ENCODE data around the gene MGAT4A.
A peak's percentile ranks its signal among the peaks of the same experiment; 100 is the strongest.

MGAT4A gene

DNA sequence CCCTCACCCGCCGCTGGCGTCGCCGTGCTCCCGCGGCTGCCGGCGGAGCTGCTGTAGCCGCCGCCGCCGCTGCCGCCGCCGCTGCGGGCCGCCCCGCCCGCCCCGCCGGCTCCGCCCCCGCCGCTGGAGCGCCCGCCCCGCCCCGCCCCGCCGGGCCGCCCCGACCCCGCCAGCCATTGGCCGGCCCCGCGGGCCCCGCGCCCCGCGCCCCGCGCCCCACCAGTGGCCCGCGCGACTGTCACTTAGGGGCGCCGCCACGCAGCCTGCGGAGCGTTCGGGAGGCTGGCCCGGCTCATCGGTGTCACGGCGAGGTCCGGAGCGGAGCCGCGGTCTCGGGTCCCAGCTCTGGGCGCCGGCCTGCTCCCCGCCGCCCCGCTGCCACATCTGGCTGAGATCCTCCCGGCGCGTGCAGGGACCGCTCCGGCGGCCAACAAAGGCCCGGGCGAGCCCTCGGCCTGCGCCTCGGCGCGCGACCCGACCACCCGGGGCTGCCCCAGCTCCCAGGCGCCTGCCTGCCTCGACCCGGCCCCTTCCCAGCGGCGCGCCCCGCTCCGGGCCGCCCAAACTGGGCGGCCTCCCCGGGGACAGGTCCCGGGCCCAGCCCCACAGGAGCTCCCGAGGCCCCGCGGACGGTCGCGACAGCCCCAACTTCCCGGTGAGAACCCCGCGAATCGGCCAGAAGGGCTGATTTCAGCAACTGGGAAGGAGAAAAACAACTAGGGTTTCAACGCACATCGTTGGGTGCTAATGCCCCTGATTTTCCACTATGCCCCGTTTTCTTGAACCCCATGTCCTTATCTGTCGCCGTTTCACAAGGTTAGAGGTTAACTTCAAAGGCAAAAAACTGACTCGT, at the start of gene MGAT4A:
MGAT4A (minus strand) TSS at position 92 of the 853 bp plus-strand sequence. CDS start 4,800 bp downstream, outside the sequence.
- in situ Hi-C loops (cut with MboI; ENCODE audit: low pct_unique_long_range_greater_than_20kb, low sequenced_read_pairs): no loop called here
- DNase-seq: peak; percentile 47

DNA sequence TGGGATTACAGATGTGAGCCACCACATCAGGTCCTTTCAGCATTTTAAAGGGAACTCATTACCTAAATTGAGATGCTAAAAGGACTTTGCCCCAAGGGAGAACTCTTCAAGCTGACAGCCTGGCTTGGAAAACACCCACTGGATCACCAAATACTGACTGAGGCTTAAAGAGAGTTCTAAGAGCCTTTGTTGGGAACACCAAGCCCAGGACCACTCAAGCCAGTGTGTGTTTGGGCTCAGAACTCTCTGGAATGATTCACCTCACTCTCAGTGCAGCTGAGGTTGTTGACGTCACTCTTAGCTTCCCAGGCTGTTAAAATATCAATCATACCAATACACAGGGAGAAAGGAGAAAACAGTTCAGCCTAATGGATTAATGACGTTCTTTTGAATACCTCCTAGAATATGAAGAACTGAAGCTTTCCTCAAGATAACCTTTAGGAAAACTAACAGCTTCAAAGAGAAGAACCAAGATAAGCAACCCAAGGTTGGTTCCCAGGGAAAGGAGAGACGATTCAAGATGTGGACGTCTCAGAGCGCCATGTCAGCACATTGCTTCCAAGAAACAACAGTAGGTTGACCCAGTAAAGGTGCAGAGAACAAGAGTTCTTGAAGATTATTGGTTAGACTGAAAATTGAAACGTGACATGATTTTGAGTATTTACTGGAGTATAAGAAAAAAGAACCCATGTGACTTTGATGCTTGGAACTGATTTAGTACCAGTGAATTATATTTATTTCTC, 48.0 kb upstream of the MGAT4A start:
- no peak for DNase-seq
- in situ Hi-C loops (cut with MboI; ENCODE audit: low pct_unique_long_range_greater_than_20kb, low sequenced_read_pairs): no loop called here

DNA sequence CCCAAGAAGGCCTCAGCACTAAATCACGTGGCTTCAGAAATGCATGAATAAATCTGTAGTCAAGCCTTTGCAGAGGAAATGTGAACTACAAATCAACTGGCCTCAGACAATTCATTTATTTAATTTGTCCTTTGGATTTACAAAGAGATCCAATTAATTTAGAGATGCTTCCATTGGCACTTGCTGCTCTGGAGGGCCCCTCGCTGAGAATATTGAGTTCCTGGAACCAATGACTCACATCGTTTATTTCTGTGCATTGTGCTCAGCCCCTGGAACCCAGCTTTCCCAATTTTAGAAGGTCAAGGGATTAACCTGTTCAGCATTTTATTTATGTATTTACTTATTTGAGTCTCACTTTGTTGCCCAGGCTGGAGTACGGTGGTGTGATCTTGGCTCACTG, 47.2 kb upstream of the MGAT4A start:
- DNase-seq: no peak
- in situ Hi-C loops (cut with MboI; ENCODE audit: low pct_unique_long_range_greater_than_20kb, low sequenced_read_pairs): no loop called here

DNA sequence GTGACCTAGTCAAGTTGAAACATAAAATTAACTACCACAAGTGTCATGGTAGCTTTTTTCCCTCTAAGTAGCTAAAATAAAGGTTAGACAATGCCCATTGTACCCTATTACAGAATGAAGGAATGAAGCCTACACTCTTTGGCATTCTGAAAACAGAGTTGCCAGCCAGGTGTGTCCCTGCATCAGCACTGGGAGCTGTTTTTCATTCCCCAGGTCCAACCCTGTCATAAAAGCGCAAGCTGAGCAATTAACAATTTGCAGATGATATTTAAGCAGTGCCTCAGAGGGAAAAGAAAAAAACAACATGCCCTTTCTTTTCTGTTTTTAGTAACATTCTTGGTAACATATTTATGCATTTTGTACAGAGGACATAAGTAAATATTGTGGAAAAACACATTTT, 46.8 kb upstream of the MGAT4A start:
- DNase-seq: no peak
- in situ Hi-C loops (cut with MboI; ENCODE audit: low pct_unique_long_range_greater_than_20kb, low sequenced_read_pairs): no loop called here

DNA sequence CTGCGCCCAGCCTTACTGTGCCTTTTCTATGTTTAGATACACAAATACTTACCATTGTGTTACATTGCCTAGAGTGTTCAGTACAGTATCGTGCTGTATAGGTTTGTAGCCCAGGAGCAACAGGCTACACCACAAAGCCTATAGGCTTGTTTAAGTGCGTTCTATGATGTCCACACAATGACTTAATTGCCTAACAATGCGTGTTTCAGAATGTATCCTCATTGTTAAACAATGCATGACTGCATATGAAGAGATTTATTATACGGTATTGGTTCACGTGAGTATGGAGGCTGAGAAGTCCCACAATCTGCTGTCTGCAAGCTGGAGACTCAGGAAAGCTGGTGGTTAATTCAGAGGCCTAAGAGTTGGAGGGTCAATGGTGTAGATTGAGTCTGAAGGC, 46.1 kb upstream of the MGAT4A start:
- in situ Hi-C loops (cut with MboI; ENCODE audit: low pct_unique_long_range_greater_than_20kb, low sequenced_read_pairs): no loop called here
- no peak for DNase-seq

DNA sequence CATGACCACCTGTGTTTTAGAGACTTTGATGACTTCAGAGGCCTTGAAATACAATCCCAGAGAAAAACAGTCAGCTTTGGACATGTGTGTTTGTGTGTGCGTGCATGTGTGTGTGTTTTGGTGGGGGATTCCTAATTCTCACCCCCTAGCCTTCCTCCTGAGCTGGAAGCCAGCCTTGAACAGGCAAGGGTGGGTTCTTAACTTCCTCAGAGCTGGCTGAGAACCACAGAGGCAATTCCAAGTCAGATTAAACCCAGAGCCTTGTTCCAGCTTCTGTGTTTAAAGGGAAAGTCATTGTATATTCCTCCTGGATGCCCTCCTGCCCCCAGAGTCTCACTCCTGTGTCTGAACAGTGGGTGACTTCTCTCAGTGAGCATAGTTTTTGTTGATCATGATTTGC, 45.2 kb upstream of the MGAT4A start:
- in situ Hi-C loops (cut with MboI; ENCODE audit: low pct_unique_long_range_greater_than_20kb, low sequenced_read_pairs): no loop called here

DNA sequence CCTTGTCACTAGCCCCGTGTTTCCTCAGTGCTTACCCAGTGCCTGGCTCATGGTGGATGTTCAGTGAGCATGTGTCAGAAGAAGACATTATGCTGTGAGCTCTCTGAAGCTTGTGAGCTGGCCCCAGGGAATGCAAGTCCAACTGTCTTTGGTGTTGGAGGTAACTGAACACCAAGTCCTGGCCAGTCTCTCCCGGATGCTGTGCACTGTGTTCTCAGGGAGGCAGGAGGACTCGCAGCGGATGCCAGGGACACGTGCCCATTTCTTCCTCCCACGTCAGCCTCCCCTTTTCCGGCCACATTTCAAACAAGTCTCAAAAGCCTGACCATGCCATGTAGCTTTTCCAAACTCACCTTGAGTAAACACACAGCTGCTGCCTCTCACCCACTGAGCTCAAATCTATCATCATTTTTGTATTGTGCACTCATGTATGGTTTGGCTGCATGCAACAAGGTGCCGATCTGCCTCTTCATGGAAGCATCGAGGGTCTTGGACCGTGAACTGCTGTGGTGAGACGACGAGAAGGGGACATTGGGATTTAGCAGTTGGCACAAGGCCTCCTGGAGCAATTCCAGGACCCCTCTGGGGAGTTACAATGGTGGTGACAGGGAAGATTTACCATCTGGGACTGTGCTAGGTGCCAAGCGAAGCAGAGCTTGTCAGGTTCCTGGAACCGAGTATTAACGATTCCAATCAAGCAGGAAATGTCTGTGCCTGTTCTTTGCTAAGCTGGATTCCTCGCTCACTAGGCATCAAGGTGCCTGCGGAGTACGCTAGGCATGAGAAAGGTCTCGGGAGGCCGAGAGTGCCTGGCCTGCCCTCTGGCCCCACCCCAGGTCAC, 44.4 kb upstream of the MGAT4A start:
- in situ Hi-C loops (cut with MboI; ENCODE audit: low pct_unique_long_range_greater_than_20kb, low sequenced_read_pairs): no loop called here
- no peak for DNase-seq

More for the DNA sequence above, 45.2 kb upstream of the MGAT4A start:
- no peak for DNase-seq

DNA sequence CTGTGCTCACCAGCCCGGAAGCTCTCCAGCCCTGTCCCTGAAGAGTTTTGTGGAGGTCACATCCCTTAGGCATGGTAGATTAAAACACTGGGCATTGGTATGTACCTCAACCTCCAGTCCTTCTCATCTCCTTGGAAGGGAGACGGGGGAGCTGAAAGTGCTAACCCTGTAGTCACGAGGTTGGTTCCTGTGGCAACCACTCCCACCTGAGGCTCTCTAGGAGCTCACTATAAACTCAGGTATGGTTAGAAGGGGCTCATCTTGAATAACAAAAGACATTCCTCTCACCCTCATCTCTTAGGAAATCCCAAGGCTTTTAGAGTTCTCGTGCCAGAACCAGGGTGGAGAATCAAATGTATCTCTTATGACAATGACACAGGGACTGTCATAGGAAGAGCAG, 43.0 kb upstream of the MGAT4A start:
- in situ Hi-C loops (cut with MboI; ENCODE audit: low pct_unique_long_range_greater_than_20kb, low sequenced_read_pairs): no loop called here
- no peak for DNase-seq

DNA sequence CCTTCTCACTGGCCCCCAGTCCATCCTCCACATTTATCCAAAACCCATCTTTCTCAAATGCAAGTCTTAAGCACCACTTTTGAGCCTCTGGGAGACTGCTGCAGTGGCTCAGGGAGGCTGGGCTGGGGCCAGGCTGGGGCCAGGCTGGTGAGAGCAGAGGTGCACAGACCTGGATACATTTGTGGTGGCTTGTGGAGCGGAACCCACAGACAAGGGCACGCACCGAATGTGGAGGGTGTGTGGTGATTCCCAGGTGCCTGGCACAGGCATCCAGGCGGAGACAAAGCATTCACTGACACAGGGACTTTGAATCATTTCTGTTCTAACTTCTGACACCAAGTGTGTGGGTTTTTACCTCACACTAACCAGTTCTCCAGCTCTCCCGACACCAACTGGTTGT, 42.2 kb upstream of the MGAT4A start:
- in situ Hi-C loops (cut with MboI; ENCODE audit: low pct_unique_long_range_greater_than_20kb, low sequenced_read_pairs): no loop called here

DNA sequence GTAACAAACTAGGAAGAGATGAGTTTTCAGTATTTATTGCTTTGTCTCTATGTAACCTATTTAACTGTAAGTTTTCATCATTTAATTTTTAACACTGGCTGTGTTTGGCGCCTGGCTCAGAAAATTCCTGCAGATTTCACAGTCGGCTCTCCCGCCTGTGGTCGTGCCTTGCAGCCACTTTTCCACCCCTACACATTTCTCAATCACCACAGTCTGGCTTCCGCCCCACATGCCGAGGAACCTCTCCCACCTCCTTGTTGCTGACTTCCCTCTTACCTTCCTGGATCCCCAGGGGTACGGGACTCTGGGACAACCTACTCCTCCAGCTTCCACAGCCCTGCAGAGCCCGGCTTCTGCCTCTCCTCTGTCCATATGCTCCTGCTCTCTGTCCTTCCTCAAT, 41.6 kb upstream of the MGAT4A start:
- DNase-seq: peak; percentile 48
- in situ Hi-C loops (cut with MboI; ENCODE audit: low pct_unique_long_range_greater_than_20kb, low sequenced_read_pairs): no loop called here

More for the DNA sequence above, 42.2 kb upstream of the MGAT4A start:
- no peak for DNase-seq

DNA sequence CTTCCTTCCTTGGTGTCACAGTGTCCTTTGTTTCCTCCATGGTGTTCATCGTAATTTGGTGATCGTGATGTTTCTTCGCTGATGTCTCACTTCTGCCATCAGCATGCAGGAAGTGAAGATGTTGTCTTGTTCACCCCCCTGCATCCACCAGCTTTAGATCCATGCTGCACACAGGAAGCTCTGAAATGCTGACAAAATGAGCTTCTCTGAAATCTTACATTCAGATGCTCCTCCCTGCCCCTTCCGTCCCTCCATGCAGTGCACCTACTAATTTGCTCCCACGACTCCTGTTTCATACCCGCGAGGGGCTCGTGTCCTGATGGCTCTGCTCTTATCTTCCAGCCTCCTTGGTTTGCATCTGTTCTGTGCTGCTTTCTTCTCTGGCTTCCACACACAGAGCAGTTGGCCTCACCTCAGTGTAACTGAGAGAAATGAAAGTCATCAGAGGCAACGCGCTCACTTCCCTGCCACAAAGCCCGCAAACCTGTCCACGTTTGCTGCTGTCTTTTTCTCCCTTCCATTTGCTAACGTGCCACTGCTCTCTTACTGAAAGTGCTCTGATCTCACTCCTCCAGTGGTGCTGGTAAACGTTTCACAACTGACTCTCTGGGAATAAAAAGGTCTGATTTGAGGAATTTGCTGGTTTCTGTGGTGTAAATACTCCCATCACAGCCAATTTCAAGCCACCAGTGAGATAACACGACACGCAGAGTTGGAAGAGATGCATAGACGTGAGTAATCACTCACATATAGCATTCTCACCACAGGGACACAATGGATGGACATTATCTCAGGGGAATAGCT, 41.0 kb upstream of the MGAT4A start:
- peak; percentile 51 for DNase-seq
- in situ Hi-C loops (cut with MboI; ENCODE audit: low pct_unique_long_range_greater_than_20kb, low sequenced_read_pairs): no loop called here

DNA sequence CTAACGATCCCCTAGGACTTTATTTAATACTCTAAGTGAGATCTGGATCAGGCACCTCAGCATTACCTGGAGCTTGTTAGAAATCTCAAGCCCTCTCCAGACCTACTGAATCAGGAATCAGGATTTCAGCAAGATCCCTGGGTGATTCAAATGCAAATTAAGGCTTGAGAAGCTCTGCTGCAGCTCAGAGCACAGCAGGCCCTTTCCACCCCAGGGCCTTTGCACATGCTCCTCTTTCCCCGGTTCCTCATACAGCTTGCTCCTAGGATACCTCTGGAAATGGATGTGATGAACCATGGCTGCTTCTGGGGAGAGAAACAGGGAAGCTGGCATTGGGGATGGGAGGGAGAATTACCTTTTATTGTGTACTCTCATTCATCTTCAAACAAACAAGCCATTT, 40.3 kb upstream of the MGAT4A start:
- in situ Hi-C loops (cut with MboI; ENCODE audit: low pct_unique_long_range_greater_than_20kb, low sequenced_read_pairs): no loop called here
- no peak for DNase-seq

DNA sequence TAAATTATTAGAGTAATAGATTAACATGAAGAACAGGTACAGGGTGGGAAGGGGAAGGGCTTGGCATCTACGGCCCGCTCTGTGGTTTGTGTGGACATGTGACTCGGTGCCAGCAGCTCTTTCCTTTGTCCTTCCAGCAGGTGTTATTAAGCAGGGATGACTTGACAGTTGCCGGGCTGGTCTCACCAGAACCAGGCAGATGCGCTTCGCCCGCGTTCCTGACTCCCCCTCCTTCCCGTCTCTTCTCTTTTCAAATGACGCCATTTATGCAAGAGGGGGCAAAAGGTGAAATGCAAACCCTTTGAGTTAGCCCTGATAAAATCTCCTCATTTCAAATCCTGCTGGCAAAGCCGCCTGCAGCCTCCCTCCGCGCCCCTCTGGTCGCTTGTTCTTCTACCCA, 38.9 kb upstream of the MGAT4A start:
- in situ Hi-C loops (cut with MboI; ENCODE audit: low pct_unique_long_range_greater_than_20kb, low sequenced_read_pairs): no loop called here
- DNase-seq: no peak

DNA sequence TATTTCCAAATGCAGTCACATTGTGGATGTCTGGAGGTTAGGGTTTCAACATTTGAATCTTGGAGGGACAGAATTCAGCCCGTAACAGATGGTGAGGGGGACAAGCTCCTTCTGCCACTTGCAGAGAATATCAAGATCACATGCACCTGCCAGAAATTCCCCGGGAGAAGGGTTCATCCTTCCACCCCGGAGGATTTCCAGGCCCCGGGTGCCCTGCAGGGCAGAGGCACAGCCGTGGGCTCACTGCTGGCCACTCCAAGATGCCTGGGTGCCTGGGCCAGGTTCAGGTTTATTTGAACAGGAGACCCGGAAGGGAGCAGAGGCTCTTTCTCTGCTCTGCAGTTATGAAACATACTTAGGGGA, 38.2 kb upstream of the MGAT4A start:
- no peak for DNase-seq
- in situ Hi-C loops (cut with MboI; ENCODE audit: low pct_unique_long_range_greater_than_20kb, low sequenced_read_pairs): no loop called here

DNA sequence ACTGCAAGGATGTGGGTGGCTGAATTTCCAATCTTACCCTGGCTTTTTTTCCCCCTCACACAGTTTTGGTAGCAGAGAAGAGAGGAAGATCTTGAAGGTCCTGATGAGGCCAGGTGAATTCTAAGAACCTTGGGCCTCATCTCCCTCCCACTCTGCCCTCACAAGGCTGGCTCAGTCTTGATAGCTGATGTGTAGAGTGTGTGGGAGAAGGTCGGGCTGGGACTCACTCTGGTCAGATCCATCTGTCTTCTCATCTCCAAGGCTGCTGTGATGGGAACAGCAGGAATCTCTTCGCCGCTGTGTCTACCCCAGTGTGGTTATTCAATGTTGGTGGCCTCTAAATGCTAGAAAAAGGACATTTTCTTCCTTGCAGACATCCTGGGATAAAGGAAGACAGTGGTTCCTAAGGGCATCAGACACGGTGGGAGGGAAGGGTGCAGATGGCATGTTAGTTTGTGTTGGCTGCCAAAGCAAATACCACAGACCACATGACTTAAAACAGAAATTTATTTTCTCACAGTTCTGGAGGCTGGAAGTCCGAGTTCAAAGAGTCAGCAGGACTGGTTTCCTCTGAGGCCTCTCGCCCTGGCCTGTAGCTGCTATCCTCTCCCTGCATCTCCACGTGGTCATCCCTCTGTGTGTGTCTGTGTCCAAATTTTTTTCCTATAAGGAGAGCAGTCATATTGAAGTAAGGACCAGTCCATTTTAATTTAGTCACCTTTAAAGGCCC, 37.6 kb upstream of the MGAT4A start:
- no peak for DNase-seq
- in situ Hi-C loops (cut with MboI; ENCODE audit: low pct_unique_long_range_greater_than_20kb, low sequenced_read_pairs): no loop called here

DNA sequence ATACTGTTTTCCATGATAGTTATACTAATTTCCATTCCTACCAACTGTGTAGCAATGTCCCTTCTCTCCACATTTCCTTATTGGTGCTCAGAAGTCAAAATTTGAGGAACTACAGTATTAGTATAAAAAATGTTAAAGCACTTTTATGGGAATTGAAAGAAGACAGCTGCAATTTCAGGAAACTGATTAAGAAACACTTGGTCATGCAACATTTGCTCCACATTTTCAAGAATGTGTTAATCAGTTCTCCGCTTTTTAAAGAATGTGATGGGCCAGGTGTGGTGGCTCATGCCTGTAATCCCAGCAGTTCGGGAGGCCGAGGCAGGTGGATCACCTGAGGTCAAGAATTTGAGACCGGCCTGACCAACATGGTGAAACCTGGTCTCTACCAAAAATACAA, 33.6 kb upstream of the MGAT4A start:
- in situ Hi-C loops (cut with MboI; ENCODE audit: low pct_unique_long_range_greater_than_20kb, low sequenced_read_pairs): no loop called here
- peak; percentile 35 for DNase-seq

DNA sequence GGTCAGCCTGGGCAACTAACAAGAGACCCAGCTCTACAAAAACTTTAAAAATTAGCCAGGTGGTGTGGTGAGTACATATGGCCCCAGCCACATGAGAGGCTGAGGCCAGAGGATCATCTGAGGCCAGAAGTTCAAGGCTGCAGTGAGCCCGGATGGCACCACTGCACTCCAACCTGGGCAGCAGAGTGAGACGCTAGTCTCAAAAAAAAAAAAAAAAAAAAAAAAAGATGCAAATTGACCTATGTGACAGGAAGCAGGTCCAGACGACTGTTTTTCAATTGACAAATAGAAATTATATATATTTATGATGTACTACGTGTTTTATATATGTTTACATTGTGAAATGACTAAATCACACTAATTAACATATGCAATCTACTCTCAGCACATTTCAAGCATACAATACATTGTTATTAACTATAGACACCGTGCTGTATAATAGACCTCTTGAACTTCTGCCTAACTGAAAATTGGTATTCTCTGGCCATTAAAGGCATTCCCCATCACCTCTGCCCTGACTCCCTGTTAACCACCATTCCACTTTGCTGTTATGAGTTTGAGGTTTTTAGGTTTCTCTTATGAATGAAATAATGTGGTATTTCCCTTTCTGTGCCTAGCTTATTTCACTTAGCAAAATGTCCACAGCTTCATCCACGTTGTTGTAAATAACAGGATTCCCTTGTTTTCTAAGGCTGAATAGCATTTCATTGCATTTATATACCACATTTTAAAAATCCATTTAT, 32.4 kb upstream of the MGAT4A start:
- no peak for DNase-seq
- in situ Hi-C loops (cut with MboI; ENCODE audit: low pct_unique_long_range_greater_than_20kb, low sequenced_read_pairs): no loop called here

DNA sequence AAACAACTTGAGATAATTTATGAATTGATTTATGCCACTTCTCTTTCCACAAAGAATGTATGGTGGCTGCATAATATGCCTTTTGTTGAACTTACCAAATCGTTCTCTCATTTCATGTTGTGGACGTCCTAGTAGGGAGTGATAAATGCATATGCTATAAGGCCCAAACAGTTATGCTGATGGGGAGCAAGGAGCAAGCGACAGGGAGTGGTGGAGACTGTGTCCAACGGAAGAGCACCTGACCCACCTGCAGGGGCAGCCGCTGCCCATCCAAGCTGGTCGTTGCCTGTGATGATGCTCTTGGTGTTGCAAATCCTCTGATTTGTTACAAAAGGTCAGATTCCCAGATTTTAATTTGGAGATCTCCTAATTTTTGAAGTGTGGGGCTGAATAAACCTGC, 31.0 kb upstream of the MGAT4A start:
- DNase-seq: no peak

More for the DNA sequence above, 31.0 kb upstream of the MGAT4A start:
- in situ Hi-C loops (cut with MboI; ENCODE audit: low pct_unique_long_range_greater_than_20kb, low sequenced_read_pairs): no loop called here

Data from KBM-7 (cell line).